K562 (cell line): ENCODE results near the gene TMED4. TPM values are rescaled to one million over a fixed set of nuclear protein-coding genes. Genes with fewer than 3 reads are reported as not detected.
A peak's percentile ranks its signal among the peaks of the same experiment; 100 is the strongest.

Source experiments
- MBD2 ChIP-seq: sonication (generic); IDR thresholded peaks from 2 replicates; pipeline ENCODE4 v1.6.1; 2016; ENCODE audit warnings: low read depth, borderline replicate concordance
- MTA3 ChIP-seq: fragments of 450-650 bp; formaldehyde crosslinking; IDR thresholded peaks from 2 replicates; pipeline ENCODE4 v1.6.1; 2017; ENCODE audit warnings: mild to moderate bottlenecking, borderline replicate concordance
- SAP30 ChIP-seq: fragments of 200-600 bp; sonication (generic); IDR thresholded peaks from 2 replicates; pipeline ENCODE4 v1.6.1; 2012; ENCODE audit warnings: borderline replicate concordance, low read depth, mild to moderate bottlenecking, moderate library complexity, low read length, control low read depth, inconsistent platforms; ENCODE audit not compliant: insufficient read depth, poor library complexity, severe bottlenecking
- SMAD4 ChIP-seq: fragments of 250-450 bp; sonication (Bioruptor Pico); conservative IDR thresholded peaks from 2 replicates; pipeline ENCODE4 v1.8.0; 2021; ENCODE audit warnings: inconsistent platforms, mild to moderate bottlenecking, moderate library complexity
- SREBF2 ChIP-seq: sonication (generic); formaldehyde crosslinking; IDR thresholded peaks from 2 replicates; pipeline ENCODE4 v1.4.0; 2020; ENCODE audit warnings: mild to moderate bottlenecking, missing genetic modification reagents
- TBL1XR1 ChIP-seq, 2 experiments: IDR thresholded peaks; 2 replicates each; pipeline ENCODE4 v1.6.1; 2012; ENCODE audit warnings: improper control_type of control experiment in 2 of 2, low read length in 2 of 2, mild to moderate bottlenecking in 1 of 2
- ZNF57 ChIP-seq: fragments of 450-650 bp; formaldehyde crosslinking; IDR thresholded peaks from 2 replicates; pipeline ENCODE4 v1.4.0; 2020; ENCODE audit warnings: mild to moderate bottlenecking, moderate library complexity
- ZNF79 ChIP-seq: fragments of 250-450 bp; sonication (Bioruptor Pico); IDR thresholded peaks from 2 replicates; pipeline ENCODE4 v1.4.0; 2020; ENCODE audit warnings: low read depth, mild to moderate bottlenecking, moderate library complexity
- polyA plus RNA-seq, 8 experiments: library from polyadenylated mRNA; depleted of rRNA in 4 of 8; stranded (reverse) in 5 of 8; unstranded in 3 of 8; fragments of >200 nt; fragmentation: Nextera tagmentation in 2 of 8; fragmentation: Illumina TruSeq in 1 of 8; extraction: Ambion mirVana in 2 of 8; extraction: Trizol in 1 of 8; gene quantifications; 2 replicates each; pipeline versions ENCODE4 v1.2.1 to v1.2.3, GENCODE V29; 2011 to 2014; ENCODE audit warnings: inconsistent platforms in 1 of 8, missing spikeins in 1 of 8
- total RNA-seq, 7 experiments: library from RNA; depleted of rRNA in 6 of 7; stranded (reverse); fragments of >200 nt in 6 of 7; fragmentation: Illumina TruSeq in 2 of 7; extraction: Trizol in 2 of 7; gene quantifications; 2 replicates each; pipeline versions ENCODE4 v1.2.1 to v1.2.3, GENCODE V29; 2011 to 2021; ENCODE audit warnings: low replicate concordance in 1 of 7
- TF ChIP-seq, protein P1 (sequence below): sonication (generic); formaldehyde crosslinking; IDR thresholded peaks from 2 replicates; pipeline ENCODE4 v1.8.0; 2022; ENCODE audit warnings: mild to moderate bottlenecking, missing genetic modification reagents, borderline replicate concordance
- TF ChIP-seq, protein P2 (sequence below): sonication (generic); formaldehyde crosslinking; IDR thresholded peaks from 2 replicates; pipeline ENCODE4 v1.8.1; 2023; ENCODE audit warnings: mild to moderate bottlenecking, missing genetic modification reagents
- TF ChIP-seq, protein P3 (sequence below), 2 experiments: fragments of 450-650 bp in 1 of 2; sonication (generic) in 1 of 2; formaldehyde crosslinking in 1 of 2; IDR thresholded peaks; 2 replicates each; pipeline versions ENCODE4 v1.7.1 to v1.9.0; 2016 to 2022; ENCODE audit warnings: inconsistent platforms in 1 of 2, mild to moderate bottlenecking in 1 of 2, missing genetic modification reagents in 1 of 2

TMED4 gene
- total and polyA plus RNA-seq, 9 of the 15 experiments (the other 6 are each of a cell fraction or from before 2014, with no cell fraction given), result 20.3 to 64.0 (median 42.1) TPM

DNA sequence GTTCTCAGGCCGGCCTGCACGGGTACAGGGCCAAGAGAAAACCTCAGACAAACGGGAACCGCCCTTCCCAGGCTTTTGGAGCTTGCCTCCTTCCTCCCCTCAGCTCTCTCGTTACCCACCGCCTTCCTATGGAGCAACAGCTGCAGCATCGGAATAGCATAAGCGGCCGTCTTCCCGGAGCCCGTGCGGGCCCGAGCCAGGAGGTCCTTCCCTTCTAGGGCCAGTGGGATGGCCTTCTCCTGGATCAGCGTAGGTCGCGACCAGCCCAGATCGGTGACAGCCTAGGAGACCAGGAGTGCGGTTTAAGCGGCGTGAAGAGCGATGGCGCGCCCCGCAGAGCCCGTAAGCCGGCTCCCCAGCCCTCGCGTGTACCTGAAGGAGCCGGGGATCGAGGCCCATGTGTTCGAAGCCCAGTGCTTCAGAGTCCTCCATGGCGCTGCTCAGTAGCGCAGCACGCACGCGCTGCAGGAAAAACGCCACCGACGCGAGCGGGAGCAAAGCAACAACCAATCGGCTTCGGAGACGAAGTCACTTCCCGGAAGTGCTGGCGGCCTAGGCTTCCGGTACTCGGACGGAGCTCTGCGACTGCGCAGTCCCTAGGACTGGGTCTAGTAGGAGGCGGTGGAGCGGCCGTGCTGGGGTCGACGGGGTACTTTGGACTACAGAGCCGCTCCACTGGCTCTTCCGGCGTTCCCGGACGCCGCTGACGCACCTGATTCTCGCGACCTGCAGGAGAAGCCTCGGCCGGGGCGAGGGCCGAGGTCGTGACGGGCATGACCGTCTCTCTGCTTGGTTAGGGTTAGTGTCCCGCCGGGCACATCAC is 8.4 kb downstream of the TMED4 start, which contains the start of gene DDX56 (continued):
- TF ChIP-seq, protein P1, sequence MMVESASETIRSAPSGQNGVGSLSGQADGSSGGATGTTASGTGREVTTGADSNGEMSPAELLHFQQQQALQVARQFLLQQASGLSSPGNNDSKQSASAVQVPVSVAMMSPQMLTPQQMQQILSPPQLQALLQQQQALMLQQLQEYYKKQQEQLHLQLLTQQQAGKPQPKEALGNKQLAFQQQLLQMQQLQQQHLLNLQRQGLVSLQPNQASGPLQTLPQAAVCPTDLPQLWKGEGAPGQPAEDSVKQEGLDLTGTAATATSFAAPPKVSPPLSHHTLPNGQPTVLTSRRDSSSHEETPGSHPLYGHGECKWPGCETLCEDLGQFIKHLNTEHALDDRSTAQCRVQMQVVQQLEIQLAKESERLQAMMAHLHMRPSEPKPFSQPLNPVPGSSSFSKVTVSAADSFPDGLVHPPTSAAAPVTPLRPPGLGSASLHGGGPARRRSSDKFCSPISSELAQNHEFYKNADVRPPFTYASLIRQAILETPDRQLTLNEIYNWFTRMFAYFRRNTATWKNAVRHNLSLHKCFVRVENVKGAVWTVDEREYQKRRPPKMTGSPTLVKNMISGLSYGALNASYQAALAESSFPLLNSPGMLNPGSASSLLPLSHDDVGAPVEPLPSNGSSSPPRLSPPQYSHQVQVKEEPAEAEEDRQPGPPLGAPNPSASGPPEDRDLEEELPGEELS (CRISPR knock-in tag), result no peak
- TF ChIP-seq TBL1XR1 (IDR thresholded peaks at IDR 0.05; ENCODE audit: low read length in 2 of 2), result no peak
- peak; percentile 62; the same call in 1 of the 2 replicates for TF ChIP-seq MTA3
- peak; percentile 49; the same call in 1 of the 2 replicates for TF ChIP-seq SMAD4
- TF ChIP-seq ZNF57 (CRISPR knock-in tag), result no peak
- TF ChIP-seq, protein P2, sequence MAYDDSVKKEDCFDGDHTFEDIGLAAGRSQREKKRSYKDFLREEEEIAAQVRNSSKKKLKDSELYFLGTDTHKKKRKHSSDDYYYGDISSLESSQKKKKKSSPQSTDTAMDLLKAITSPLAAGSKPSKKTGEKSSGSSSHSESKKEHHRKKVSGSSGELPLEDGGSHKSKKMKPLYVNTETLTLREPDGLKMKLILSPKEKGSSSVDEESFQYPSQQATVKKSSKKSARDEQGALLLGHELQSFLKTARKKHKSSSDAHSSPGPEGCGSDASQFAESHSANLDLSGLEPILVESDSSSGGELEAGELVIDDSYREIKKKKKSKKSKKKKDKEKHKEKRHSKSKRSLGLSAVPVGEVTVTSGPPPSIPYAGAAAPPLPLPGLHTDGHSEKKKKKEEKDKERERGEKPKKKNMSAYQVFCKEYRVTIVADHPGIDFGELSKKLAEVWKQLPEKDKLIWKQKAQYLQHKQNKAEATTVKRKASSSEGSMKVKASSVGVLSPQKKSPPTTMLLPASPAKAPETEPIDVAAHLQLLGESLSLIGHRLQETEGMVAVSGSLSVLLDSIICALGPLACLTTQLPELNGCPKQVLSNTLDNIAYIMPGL (CRISPR knock-in tag), result no peak
- peak; percentile 84; the same call in 1 of the 2 replicates for TF ChIP-seq SREBF2 (CRISPR knock-in tag)
- no peak for TF ChIP-seq ZNF79 (CRISPR knock-in tag)
- TF ChIP-seq SAP30, result peak; percentile 85
- TF ChIP-seq MBD2, result peak; percentile 84; the same call in 1 of the 2 replicates
- TF ChIP-seq, protein P3, sequence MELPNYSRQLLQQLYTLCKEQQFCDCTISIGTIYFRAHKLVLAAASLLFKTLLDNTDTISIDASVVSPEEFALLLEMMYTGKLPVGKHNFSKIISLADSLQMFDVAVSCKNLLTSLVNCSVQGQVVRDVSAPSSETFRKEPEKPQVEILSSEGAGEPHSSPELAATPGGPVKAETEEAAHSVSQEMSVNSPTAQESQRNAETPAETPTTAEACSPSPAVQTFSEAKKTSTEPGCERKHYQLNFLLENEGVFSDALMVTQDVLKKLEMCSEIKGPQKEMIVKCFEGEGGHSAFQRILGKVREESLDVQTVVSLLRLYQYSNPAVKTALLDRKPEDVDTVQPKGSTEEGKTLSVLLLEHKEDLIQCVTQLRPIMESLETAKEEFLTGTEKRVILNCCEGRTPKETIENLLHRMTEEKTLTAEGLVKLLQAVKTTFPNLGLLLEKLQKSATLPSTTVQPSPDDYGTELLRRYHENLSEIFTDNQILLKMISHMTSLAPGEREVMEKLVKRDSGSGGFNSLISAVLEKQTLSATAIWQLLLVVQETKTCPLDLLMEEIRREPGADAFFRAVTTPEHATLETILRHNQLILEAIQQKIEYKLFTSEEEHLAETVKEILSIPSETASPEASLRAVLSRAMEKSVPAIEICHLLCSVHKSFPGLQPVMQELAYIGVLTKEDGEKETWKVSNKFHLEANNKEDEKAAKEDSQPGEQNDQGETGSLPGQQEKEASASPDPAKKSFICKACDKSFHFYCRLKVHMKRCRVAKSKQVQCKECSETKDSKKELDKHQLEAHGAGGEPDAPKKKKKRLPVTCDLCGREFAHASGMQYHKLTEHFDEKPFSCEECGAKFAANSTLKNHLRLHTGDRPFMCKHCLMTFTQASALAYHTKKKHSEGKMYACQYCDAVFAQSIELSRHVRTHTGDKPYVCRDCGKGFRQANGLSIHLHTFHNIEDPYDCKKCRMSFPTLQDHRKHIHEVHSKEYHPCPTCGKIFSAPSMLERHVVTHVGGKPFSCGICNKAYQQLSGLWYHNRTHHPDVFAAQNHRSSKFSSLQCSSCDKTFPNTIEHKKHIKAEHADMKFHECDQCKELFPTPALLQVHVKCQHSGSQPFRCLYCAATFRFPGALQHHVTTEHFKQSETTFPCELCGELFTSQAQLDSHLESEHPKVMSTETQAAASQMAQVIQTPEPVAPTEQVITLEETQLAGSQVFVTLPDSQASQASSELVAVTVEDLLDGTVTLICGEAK (IDR thresholded peaks at IDR 0.05), result peak; percentile 96
- TF ChIP-seq, protein P3 (CRISPR knock-in tag; IDR thresholded peaks at IDR 0.05), result no peak
